Stimulated activated CD8-positive, alpha-beta memory T cell treated with anti-CD3 and anti-CD28 coated beads, Interleukin-4, amount 100 ng/mL, for 48 hours (primary cell): ENCODE results near the gene RACGAP1.

Experiments
- DNase-seq: peaks from one replicate; pipeline ENCODE4 v3.0.0-alpha.2; 2020

RACGAP1 gene

GRCh38 chr12:50025187-50026059 is at the start of gene RACGAP1:
RACGAP1 (minus strand) TSS chr12:50025494; CDS start chr12:50016715, 8,779 bp downstream.
- peak; percentile 95 for DNase-seq

- no peak for DNase-seq
Observed at GRCh38 chr12:50073712-50074111, 48.4 kb upstream of the RACGAP1 start.

- no peak for DNase-seq
Observed at GRCh38 chr12:50073206-50073605, 47.9 kb upstream of the RACGAP1 start.

GRCh38 chr12:50072198-50072907 is 47.1 kb upstream of the RACGAP1 start:
- no peak for DNase-seq

- peak; percentile 82 for DNase-seq
Observed at GRCh38 chr12:50070314-50071060, 45.2 kb upstream of the RACGAP1 start.

- no peak for DNase-seq
Observed at GRCh38 chr12:50069539-50069938, 44.2 kb upstream of the RACGAP1 start.

GRCh38 chr12:50069069-50069468 is 43.8 kb upstream of the RACGAP1 start:
- DNase-seq = no peak

- DNase-seq = no peak
Observed at GRCh38 chr12:50066402-50066801, 41.1 kb upstream of the RACGAP1 start.

GRCh38 chr12:50065726-50066310 is 40.5 kb upstream of the RACGAP1 start:
- DNase-seq = no peak

GRCh38 chr12:50062728-50063460 is 37.6 kb upstream of the RACGAP1 start:
- no peak for DNase-seq

- DNase-seq = no peak
Observed at GRCh38 chr12:50061946-50062686, 36.8 kb upstream of the RACGAP1 start.

- no peak for DNase-seq
Observed at GRCh38 chr12:50061171-50061570, 35.9 kb upstream of the RACGAP1 start.

- no peak for DNase-seq
Observed at GRCh38 chr12:50060120-50060468, 34.8 kb upstream of the RACGAP1 start.

GRCh38 chr12:50059440-50060119 is 34.3 kb upstream of the RACGAP1 start:
- DNase-seq = peak; percentile 76

GRCh38 chr12:50058743-50059312 is 33.5 kb upstream of the RACGAP1 start:
- DNase-seq = peak; percentile 52

GRCh38 chr12:50057896-50058670 is 32.8 kb upstream of the RACGAP1 start:
- DNase-seq = peak; percentile 39

GRCh38 chr12:50057000-50057841 is 31.9 kb upstream of the RACGAP1 start, which contains the start of gene ASIC1:
ASIC1 (plus strand) TSS chr12:50057596; CDS start chr12:50058767, 1,171 bp downstream.
- peak; percentile 67 for DNase-seq

- no peak for DNase-seq
Observed at GRCh38 chr12:50056639-50056976, 31.3 kb upstream of the RACGAP1 start.
